ENCODE data around the gene OXLD1. TPM values are rescaled to one million over a fixed set of nuclear protein-coding genes. Genes with fewer than 3 reads are reported as not detected.

The OXLD1 gene
- total RNA-seq, 1 donor from 2014 or later, result 10.4 TPM

- Histone ChIP-seq H3K4me1 (ENCODE audit: control insufficient read depth in 3 of 3, insufficient read depth in 3 of 3, low read length in 3 of 3) (peaks cover 0 to 3% (median 2%) of the 10 kb centered on the region in 3 donors), H3K9ac (ENCODE audit: low read depth in 1 of 3, low read length in 3 of 3) (no peak overlapping the region), H3K27ac (ENCODE audit: low read depth, low read length) (no peak overlapping the region), H3K4me3 (ENCODE audit: low read length in 3 of 3) (no peak overlapping the region), H3K36me3 (ENCODE audit: control insufficient read depth in 3 of 3, insufficient read depth in 3 of 3, low read length in 3 of 3) (peaks cover 74 to 83% (median 82%) of the 10 kb centered on the region in 3 donors), H3K27me3 (ENCODE audit: control insufficient read depth in 3 of 3, insufficient read depth in 3 of 3, low read length in 3 of 3) (no peaks in the 10 kb centered on the region), H3K9me3 (ENCODE audit: control insufficient read depth in 3 of 3, low read length in 3 of 3) (no peaks in the 10 kb centered on the region)
Observed at GRCh38 chr17:81691608-81692007, 25.2 kb upstream of the OXLD1 start.

GRCh38 chr17:81691196-81691595 is 24.8 kb upstream of the OXLD1 start:
- H3K4me1 ChIP-seq (ENCODE audit: control insufficient read depth in 3 of 3, insufficient read depth in 3 of 3, low read length in 3 of 3), result no peaks in the 10 kb centered on the region
- no peak overlapping the region for H3K9ac ChIP-seq (ENCODE audit: low read depth in 1 of 3, low read length in 3 of 3)
- no peak overlapping the region for H3K4me3 ChIP-seq (ENCODE audit: low read length in 3 of 3)
- H3K9me3 ChIP-seq (ENCODE audit: control insufficient read depth in 3 of 3, low read length in 3 of 3), result no peaks in the 10 kb centered on the region
- H3K36me3 ChIP-seq (ENCODE audit: control insufficient read depth in 3 of 3, insufficient read depth in 3 of 3, low read length in 3 of 3), result peaks cover 75 to 83% (median 82%) of the 10 kb centered on the region in 3 donors
- no peak overlapping the region for H3K27ac ChIP-seq (ENCODE audit: low read depth, low read length)
- H3K27me3 ChIP-seq (ENCODE audit: control insufficient read depth in 3 of 3, insufficient read depth in 3 of 3, low read length in 3 of 3), result no peaks in the 10 kb centered on the region

GRCh38 chr17:81690549-81690948 is 24.1 kb upstream of the OXLD1 start:
- Histone ChIP-seq H3K4me1 (ENCODE audit: control insufficient read depth in 3 of 3, insufficient read depth in 3 of 3, low read length in 3 of 3) (peaks cover under 1 to 5% (median 3%) of the 10 kb centered on the region in 3 donors), H3K36me3 (ENCODE audit: control insufficient read depth in 3 of 3, insufficient read depth in 3 of 3, low read length in 3 of 3) (peaks cover 76 to 81% (median 81%) of the 10 kb centered on the region in 3 donors), H3K27ac (ENCODE audit: low read depth, low read length) (no peak overlapping the region), H3K27me3 (ENCODE audit: control insufficient read depth in 3 of 3, insufficient read depth in 3 of 3, low read length in 3 of 3) (no peaks in the 10 kb centered on the region), H3K9me3 (ENCODE audit: control insufficient read depth in 3 of 3, low read length in 3 of 3) (no peaks in the 10 kb centered on the region), H3K4me3 (ENCODE audit: low read length in 3 of 3) (no peak overlapping the region), H3K9ac (ENCODE audit: low read depth in 1 of 3, low read length in 3 of 3) (no peak overlapping the region)

GRCh38 chr17:81690066-81690465 is 23.7 kb upstream of the OXLD1 start:
- Histone ChIP-seq H3K36me3 (ENCODE audit: control insufficient read depth in 3 of 3, insufficient read depth in 3 of 3, low read length in 3 of 3) (peaks cover 72 to 78% (median 77%) of the 10 kb centered on the region in 3 donors), H3K27me3 (ENCODE audit: control insufficient read depth in 3 of 3, insufficient read depth in 3 of 3, low read length in 3 of 3) (no peaks in the 10 kb centered on the region), H3K4me1 (ENCODE audit: control insufficient read depth in 3 of 3, insufficient read depth in 3 of 3, low read length in 3 of 3) (peaks cover 6 to 10% (median 8%) of the 10 kb centered on the region in 3 donors), H3K9ac (ENCODE audit: low read depth in 1 of 3, low read length in 3 of 3) (no peak overlapping the region), H3K27ac (ENCODE audit: low read depth, low read length) (no peak overlapping the region), H3K9me3 (ENCODE audit: control insufficient read depth in 3 of 3, low read length in 3 of 3) (no peaks in the 10 kb centered on the region), H3K4me3 (ENCODE audit: low read length in 3 of 3) (no peak overlapping the region)

- no peak overlapping the region for H3K27ac ChIP-seq (ENCODE audit: low read depth, low read length)
- H3K4me3 ChIP-seq (ENCODE audit: low read length in 3 of 3), result no peak overlapping the region
- no peak overlapping the region for H3K9ac ChIP-seq (ENCODE audit: low read depth in 1 of 3, low read length in 3 of 3)
- peaks cover 14 to 18% (median 16%) of the 10 kb centered on the region in 3 donors for H3K4me1 ChIP-seq (ENCODE audit: control insufficient read depth in 3 of 3, insufficient read depth in 3 of 3, low read length in 3 of 3)
- H3K27me3 ChIP-seq (ENCODE audit: control insufficient read depth in 3 of 3, insufficient read depth in 3 of 3, low read length in 3 of 3), result no peaks in the 10 kb centered on the region
- H3K9me3 ChIP-seq (ENCODE audit: control insufficient read depth in 3 of 3, low read length in 3 of 3), result no peaks in the 10 kb centered on the region
- H3K36me3 ChIP-seq (ENCODE audit: control insufficient read depth in 3 of 3, insufficient read depth in 3 of 3, low read length in 3 of 3), result peaks cover 61 to 66% (median 66%) of the 10 kb centered on the region in 3 donors
Observed at GRCh38 chr17:81688616-81689015, 22.2 kb upstream of the OXLD1 start.

- Histone ChIP-seq H3K27ac (ENCODE audit: low read depth, low read length) (no peak overlapping the region), H3K9ac (ENCODE audit: low read depth in 1 of 3, low read length in 3 of 3) (no peak overlapping the region), H3K4me1 (ENCODE audit: control insufficient read depth in 3 of 3, insufficient read depth in 3 of 3, low read length in 3 of 3) (peaks cover 16 to 22% (median 19%) of the 10 kb centered on the region in 3 donors), H3K4me3 (ENCODE audit: low read length in 3 of 3) (no peak overlapping the region), H3K27me3 (ENCODE audit: control insufficient read depth in 3 of 3, insufficient read depth in 3 of 3, low read length in 3 of 3) (no peaks in the 10 kb centered on the region), H3K9me3 (ENCODE audit: control insufficient read depth in 3 of 3, low read length in 3 of 3) (no peaks in the 10 kb centered on the region), H3K36me3 (ENCODE audit: control insufficient read depth in 3 of 3, insufficient read depth in 3 of 3, low read length in 3 of 3) (peaks cover 61 to 62% (median 62%) of the 10 kb centered on the region in 3 donors)
Observed at GRCh38 chr17:81687770-81688541, 21.6 kb upstream of the OXLD1 start.

GRCh38 chr17:81686614-81687013 is 20.2 kb upstream of the OXLD1 start:
- Histone ChIP-seq H3K4me1 (ENCODE audit: control insufficient read depth in 3 of 3, insufficient read depth in 3 of 3, low read length in 3 of 3) (peaks cover 25 to 33% (median 26%) of the 10 kb centered on the region in 3 donors), H3K4me3 (ENCODE audit: low read length in 3 of 3) (no peak overlapping the region), H3K27ac (ENCODE audit: low read depth, low read length) (no peak overlapping the region), H3K9ac (ENCODE audit: low read depth in 1 of 3, low read length in 3 of 3) (no peak overlapping the region), H3K36me3 (ENCODE audit: control insufficient read depth in 3 of 3, insufficient read depth in 3 of 3, low read length in 3 of 3) (peaks cover 52 to 54% (median 52%) of the 10 kb centered on the region in 3 donors), H3K27me3 (ENCODE audit: control insufficient read depth in 3 of 3, insufficient read depth in 3 of 3, low read length in 3 of 3) (no peaks in the 10 kb centered on the region), H3K9me3 (ENCODE audit: control insufficient read depth in 3 of 3, low read length in 3 of 3) (no peaks in the 10 kb centered on the region)

GRCh38 chr17:81685108-81685507 is 18.7 kb upstream of the OXLD1 start:
- H3K27me3 ChIP-seq (ENCODE audit: control insufficient read depth in 3 of 3, insufficient read depth in 3 of 3, low read length in 3 of 3), result no peaks in the 10 kb centered on the region
- peaks cover 26 to 35% (median 27%) of the 10 kb centered on the region in 3 donors for H3K4me1 ChIP-seq (ENCODE audit: control insufficient read depth in 3 of 3, insufficient read depth in 3 of 3, low read length in 3 of 3)
- H3K9ac ChIP-seq (ENCODE audit: low read depth in 1 of 3, low read length in 3 of 3), result peak overlapping the region; percentile 88 to 92 (median 89)
- H3K4me3 ChIP-seq (ENCODE audit: low read length in 3 of 3), result peak overlapping the region; percentile 89 to 91 (median 89)
- no peaks in the 10 kb centered on the region for H3K9me3 ChIP-seq (ENCODE audit: control insufficient read depth in 3 of 3, low read length in 3 of 3)
- peaks cover 43 to 44% (median 43%) of the 10 kb centered on the region in 3 donors for H3K36me3 ChIP-seq (ENCODE audit: control insufficient read depth in 3 of 3, insufficient read depth in 3 of 3, low read length in 3 of 3)
- H3K27ac ChIP-seq (ENCODE audit: low read depth, low read length), result no peak overlapping the region

- H3K9ac ChIP-seq (ENCODE audit: low read depth in 1 of 3, low read length in 3 of 3), result peak overlapping the region; percentile 88 to 92 (median 89)
- H3K9me3 ChIP-seq (ENCODE audit: control insufficient read depth in 3 of 3, low read length in 3 of 3), result no peaks in the 10 kb centered on the region
- H3K4me1 ChIP-seq (ENCODE audit: control insufficient read depth in 3 of 3, insufficient read depth in 3 of 3, low read length in 3 of 3), result peaks cover 26 to 35% (median 29%) of the 10 kb centered on the region in 3 donors
- peaks cover 37 to 40% (median 39%) of the 10 kb centered on the region in 3 donors for H3K36me3 ChIP-seq (ENCODE audit: control insufficient read depth in 3 of 3, insufficient read depth in 3 of 3, low read length in 3 of 3)
- H3K27ac ChIP-seq (ENCODE audit: low read depth, low read length), result peak overlapping the region; percentile 64
- no peaks in the 10 kb centered on the region for H3K27me3 ChIP-seq (ENCODE audit: control insufficient read depth in 3 of 3, insufficient read depth in 3 of 3, low read length in 3 of 3)
- H3K4me3 ChIP-seq (ENCODE audit: low read length in 3 of 3), result peak overlapping the region; percentile 89 to 91 (median 89)
Observed at GRCh38 chr17:81684442-81684911, 18.1 kb upstream of the OXLD1 start.
